Memory B cell (primary cell): ENCODE measurements around the gene GPC3.

Source experiments
- ATAC-seq: fragments of 150-1000 bp; cut with Tn5 transposase; 2 replicates; pipeline ENCODE4 v1.10.0; 2021; ENCODE audit warnings: low read depth, mild to moderate bottlenecking, moderate library complexity
- DNase-seq, 2 donors: peaks; one replicate each; pipeline ENCODE4 v3.0.0; 2022; ENCODE audit warnings: low spot score in 2 of 2
- H3K27ac Mint-ChIP-seq: one replicate; pipeline ENCODE4 v1.8.0; 2022; ENCODE audit warnings: mild to moderate bottlenecking, moderate library complexity, mixed read lengths
- H3K27me3 Mint-ChIP-seq: one replicate; pipeline ENCODE4 v1.8.0; 2022; ENCODE audit warnings: mixed read lengths
- H3K36me3 Mint-ChIP-seq: one replicate; pipeline ENCODE4 v1.8.0; 2022; ENCODE audit warnings: mild to moderate bottlenecking, mixed read lengths
- H3K4me1 Mint-ChIP-seq: one replicate; pipeline ENCODE4 v1.8.0; 2022; ENCODE audit warnings: mixed read lengths
- H3K4me3 Mint-ChIP-seq: one replicate; pipeline ENCODE4 v1.8.0; 2022; ENCODE audit warnings: mild to moderate bottlenecking, moderate library complexity, mixed read lengths
- H3K9me3 Mint-ChIP-seq: one replicate; pipeline ENCODE4 v1.8.0; 2022; ENCODE audit warnings: mixed read lengths

The GPC3 gene

GRCh38 chrX:133563705-133564104 lies 421.7 kb downstream of the GPC3 start:
- no peaks in the 10 kb centered on the region for H3K27me3 Mint-ChIP-seq
- H3K36me3 Mint-ChIP-seq, result no peaks in the 10 kb centered on the region
- peaks cover 2% of the 10 kb centered on the region for H3K9me3 Mint-ChIP-seq
- H3K4me3 Mint-ChIP-seq, result no peak overlapping the region
- no peaks in the 10 kb centered on the region for H3K4me1 Mint-ChIP-seq
- DNase-seq, result no peak
- no peak for ATAC-seq
- H3K27ac Mint-ChIP-seq, result no peak overlapping the region

GRCh38 chrX:133561251-133561650 lies 424.1 kb downstream of the GPC3 start:
- ATAC-seq (no peak), DNase-seq (no peak)
- H3K4me1 Mint-ChIP-seq, result no peaks in the 10 kb centered on the region
- no peaks in the 10 kb centered on the region for H3K36me3 Mint-ChIP-seq
- H3K4me3 Mint-ChIP-seq, result no peak overlapping the region
- no peaks in the 10 kb centered on the region for H3K27me3 Mint-ChIP-seq
- no peak overlapping the region for H3K27ac Mint-ChIP-seq
- H3K9me3 Mint-ChIP-seq, result no peaks in the 10 kb centered on the region

GRCh38 chrX:133559909-133560308 lies 425.5 kb downstream of the GPC3 start:
- Mint-ChIP-seq H3K4me1 (no peaks in the 10 kb centered on the region), H3K36me3 (no peaks in the 10 kb centered on the region), H3K4me3 (no peak overlapping the region), H3K27ac (no peak overlapping the region), H3K9me3 (peaks cover 7% of the 10 kb centered on the region), H3K27me3 (no peaks in the 10 kb centered on the region)
- no peak for ATAC-seq
- no peak for DNase-seq

GRCh38 chrX:133555782-133556458 lies 429.5 kb downstream of the GPC3 start:
- ATAC-seq (no peak), DNase-seq (no peak)
- Mint-ChIP-seq H3K27me3 (no peaks in the 10 kb centered on the region), H3K27ac (no peak overlapping the region), H3K4me1 (no peaks in the 10 kb centered on the region), H3K36me3 (no peaks in the 10 kb centered on the region), H3K4me3 (no peak overlapping the region), H3K9me3 (peaks cover 10% of the 10 kb centered on the region)

- Mint-ChIP-seq H3K4me3 (no peak overlapping the region), H3K36me3 (no peaks in the 10 kb centered on the region), H3K4me1 (no peaks in the 10 kb centered on the region), H3K27me3 (no peaks in the 10 kb centered on the region), H3K27ac (no peak overlapping the region), H3K9me3 (peaks cover 9% of the 10 kb centered on the region)
- no peak for ATAC-seq
- no peak for DNase-seq
These were observed 434.5 kb downstream of the GPC3 start for GRCh38 chrX:133550665-133551485.

GRCh38 chrX:133549295-133549933 lies 436.0 kb downstream of the GPC3 start:
- no peak overlapping the region for H3K27ac Mint-ChIP-seq
- no peaks in the 10 kb centered on the region for H3K36me3 Mint-ChIP-seq
- ATAC-seq, result no peak
- no peak for DNase-seq
- no peaks in the 10 kb centered on the region for H3K27me3 Mint-ChIP-seq
- H3K4me1 Mint-ChIP-seq, result no peaks in the 10 kb centered on the region
- H3K9me3 Mint-ChIP-seq, result peaks cover 3% of the 10 kb centered on the region
- no peak overlapping the region for H3K4me3 Mint-ChIP-seq

GRCh38 chrX:133546441-133546840 lies 439.0 kb downstream of the GPC3 start:
- no peaks in the 10 kb centered on the region for H3K27me3 Mint-ChIP-seq
- DNase-seq, result no peak
- ATAC-seq, result no peak
- no peak overlapping the region for H3K4me3 Mint-ChIP-seq
- no peaks in the 10 kb centered on the region for H3K4me1 Mint-ChIP-seq
- no peak overlapping the region for H3K27ac Mint-ChIP-seq
- H3K9me3 Mint-ChIP-seq, result peaks cover 2% of the 10 kb centered on the region
- no peaks in the 10 kb centered on the region for H3K36me3 Mint-ChIP-seq

GRCh38 chrX:133544778-133545177 lies 440.6 kb downstream of the GPC3 start:
- Mint-ChIP-seq H3K4me3 (no peak overlapping the region), H3K27ac (no peak overlapping the region), H3K4me1 (no peaks in the 10 kb centered on the region), H3K9me3 (peaks cover 2% of the 10 kb centered on the region), H3K36me3 (no peaks in the 10 kb centered on the region), H3K27me3 (no peaks in the 10 kb centered on the region)
- ATAC-seq (no peak), DNase-seq (no peak)

GRCh38 chrX:133544115-133544514 lies 441.3 kb downstream of the GPC3 start:
- Mint-ChIP-seq H3K4me3 (no peak overlapping the region), H3K27ac (no peak overlapping the region), H3K9me3 (peaks cover 2% of the 10 kb centered on the region), H3K27me3 (no peaks in the 10 kb centered on the region), H3K4me1 (no peaks in the 10 kb centered on the region), H3K36me3 (no peaks in the 10 kb centered on the region)
- no peak for DNase-seq
- no peak for ATAC-seq

- H3K4me1 Mint-ChIP-seq, result no peaks in the 10 kb centered on the region
- H3K9me3 Mint-ChIP-seq, result peaks cover 2% of the 10 kb centered on the region
- ATAC-seq (no peak), DNase-seq (no peak)
- H3K27ac Mint-ChIP-seq, result no peak overlapping the region
- H3K27me3 Mint-ChIP-seq, result no peaks in the 10 kb centered on the region
- no peaks in the 10 kb centered on the region for H3K36me3 Mint-ChIP-seq
- no peak overlapping the region for H3K4me3 Mint-ChIP-seq
These were observed 441.7 kb downstream of the GPC3 start for GRCh38 chrX:133543654-133544053.

GRCh38 chrX:133542476-133542875 lies 442.9 kb downstream of the GPC3 start:
- Mint-ChIP-seq H3K27ac (no peak overlapping the region), H3K4me1 (no peaks in the 10 kb centered on the region), H3K27me3 (no peaks in the 10 kb centered on the region), H3K36me3 (no peaks in the 10 kb centered on the region), H3K4me3 (no peak overlapping the region), H3K9me3 (peaks cover 2% of the 10 kb centered on the region)
- ATAC-seq (no peak), DNase-seq (no peak)

GRCh38 chrX:133541021-133541420 lies 444.4 kb downstream of the GPC3 start:
- Mint-ChIP-seq H3K27me3 (no peaks in the 10 kb centered on the region), H3K9me3 (no peaks in the 10 kb centered on the region), H3K27ac (no peak overlapping the region), H3K4me3 (no peak overlapping the region), H3K36me3 (no peaks in the 10 kb centered on the region), H3K4me1 (no peaks in the 10 kb centered on the region)
- no peak for ATAC-seq
- no peak for DNase-seq

- ATAC-seq (no peak), DNase-seq (no peak)
- H3K27ac Mint-ChIP-seq, result no peak overlapping the region
- H3K9me3 Mint-ChIP-seq, result no peaks in the 10 kb centered on the region
- no peaks in the 10 kb centered on the region for H3K4me1 Mint-ChIP-seq
- H3K36me3 Mint-ChIP-seq, result no peaks in the 10 kb centered on the region
- H3K4me3 Mint-ChIP-seq, result no peak overlapping the region
- no peaks in the 10 kb centered on the region for H3K27me3 Mint-ChIP-seq
These were observed 447.2 kb downstream of the GPC3 start for GRCh38 chrX:133538148-133538547.

GRCh38 chrX:133537142-133537541 lies 448.3 kb downstream of the GPC3 start:
- DNase-seq (no peak), ATAC-seq (no peak)
- Mint-ChIP-seq H3K27ac (no peak overlapping the region), H3K4me3 (no peak overlapping the region), H3K4me1 (no peaks in the 10 kb centered on the region), H3K9me3 (no peaks in the 10 kb centered on the region), H3K36me3 (no peaks in the 10 kb centered on the region), H3K27me3 (no peaks in the 10 kb centered on the region)
